ENCODE data around the gene MYBL2. TPM values are rescaled to one million over a fixed set of nuclear protein-coding genes. Genes with fewer than 3 reads are reported as not detected.

Gene MYBL2
- total and polyA plus RNA-seq, 12 donors, result 0.09 to 6.0 (median 0.27) TPM; not detected in 2

- Histone ChIP-seq H3K36me3 (peaks cover 0 to 3% (median 0%) of the 10 kb centered on the region in 9 donors), H3K27ac (no peak overlapping the region), H3K4me3 (no peak overlapping the region), H3K9me3 (no peaks in the 10 kb centered on the region), H3K4me1 (no peaks in the 10 kb centered on the region), H3K27me3 (no peaks in the 10 kb centered on the region)
- 85 to 91% methylated on average over 3 of the region's 3 CpGs for WGBS, 2 donors
- intact Hi-C loops (cut with DNase I), result loop anchor here in 2 of 10 donors (5.0 to 10.0 kb wide), 2 partner anchors 160 to 247 kb away; no protein-coding TSS in a partner anchor
- DNase-seq, result no peak
- ATAC-seq, result no peak
- TF ChIP-seq CTCF (IDR thresholded peaks at IDR 0.05), result no peak
Measured at GRCh38 chr20:43694763-43695162, 27.8 kb downstream of the MYBL2 start.

DNA sequence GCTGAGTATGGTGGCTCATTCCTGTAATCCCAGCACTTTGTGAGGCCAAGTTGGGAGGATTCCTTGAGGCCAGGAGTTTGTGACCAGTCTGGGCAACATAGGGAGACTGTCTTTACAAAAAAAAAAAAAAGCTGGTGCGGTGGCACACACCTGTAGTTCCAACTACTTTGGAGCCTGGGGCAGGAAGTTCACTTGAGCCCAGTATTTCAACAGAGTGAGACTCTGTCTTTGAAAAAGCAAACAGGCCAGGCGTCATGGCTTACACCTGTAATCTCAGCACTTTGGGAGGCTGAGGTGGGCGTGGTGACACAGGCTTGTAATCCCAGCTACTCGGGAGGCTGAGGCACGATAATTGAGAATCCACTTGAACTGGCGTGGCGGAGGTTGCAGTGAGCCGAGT is 28.7 kb downstream of the MYBL2 start:
- no peak overlapping the region for H3K27ac ChIP-seq
- DNase-seq (no peak), ATAC-seq (no peak)
- no peak for TF ChIP-seq CTCF (IDR thresholded peaks at IDR 0.05)
- no peaks in the 10 kb centered on the region for H3K4me1 ChIP-seq
- no peak overlapping the region for H3K4me3 ChIP-seq
- 94 to 97% methylated on average over 8 of the region's 8 CpGs for WGBS, 2 donors
- no peaks in the 10 kb centered on the region for H3K9me3 ChIP-seq
- peaks cover 0 to 3% (median 0%) of the 10 kb centered on the region in 9 donors for H3K36me3 ChIP-seq
- H3K27me3 ChIP-seq, result no peaks in the 10 kb centered on the region
- intact Hi-C loops (cut with DNase I), result loop anchor here in 1 of 10 donors (10.0 kb wide), 1 partner anchor 161 kb away; no protein-coding TSS in a partner anchor

- Histone ChIP-seq H3K27me3 (no peaks in the 10 kb centered on the region), H3K36me3 (peaks cover 0 to 4% (median 0%) of the 10 kb centered on the region in 9 donors), H3K27ac (no peak overlapping the region), H3K4me1 (no peaks in the 10 kb centered on the region), H3K4me3 (no peak overlapping the region), H3K9me3 (no peaks in the 10 kb centered on the region)
- no peak for ATAC-seq
- WGBS, 2 donors, result 91 to 95% methylated on average over 8 of the region's 8 CpGs
- no peak for TF ChIP-seq CTCF (IDR thresholded peaks at IDR 0.05)
- intact Hi-C loops (cut with DNase I), result loop anchor here in 1 of 10 donors (10.0 kb wide), 1 partner anchor 165 kb away; no protein-coding TSS in a partner anchor
- no peak for DNase-seq
Measured at GRCh38 chr20:43699941-43700565, 33.1 kb downstream of the MYBL2 start.

- ATAC-seq (no peak), DNase-seq (no peak)
- Histone ChIP-seq H3K9me3 (no peaks in the 10 kb centered on the region), H3K4me1 (no peaks in the 10 kb centered on the region), H3K36me3 (peaks cover 0 to 5% (median 0%) of the 10 kb centered on the region in 9 donors), H3K27me3 (no peaks in the 10 kb centered on the region), H3K4me3 (no peak overlapping the region), H3K27ac (no peak overlapping the region)
- intact Hi-C loops (cut with DNase I), result no loop called here
- WGBS, 2 donors, result 96 to 98% methylated on average over 8 of the region's 8 CpGs
- no peak for TF ChIP-seq CTCF (IDR thresholded peaks at IDR 0.05)
Measured at GRCh38 chr20:43700627-43701026, 33.7 kb downstream of the MYBL2 start.
